NCI-H510A (cell line): Measurements from ENCODE around the gene B4GALT2.

Experiments
- DNase-seq: peaks from one replicate; lab custom pipeline; 2025; lab: John Stamatoyannopoulos, UW

Gene B4GALT2

DNA sequence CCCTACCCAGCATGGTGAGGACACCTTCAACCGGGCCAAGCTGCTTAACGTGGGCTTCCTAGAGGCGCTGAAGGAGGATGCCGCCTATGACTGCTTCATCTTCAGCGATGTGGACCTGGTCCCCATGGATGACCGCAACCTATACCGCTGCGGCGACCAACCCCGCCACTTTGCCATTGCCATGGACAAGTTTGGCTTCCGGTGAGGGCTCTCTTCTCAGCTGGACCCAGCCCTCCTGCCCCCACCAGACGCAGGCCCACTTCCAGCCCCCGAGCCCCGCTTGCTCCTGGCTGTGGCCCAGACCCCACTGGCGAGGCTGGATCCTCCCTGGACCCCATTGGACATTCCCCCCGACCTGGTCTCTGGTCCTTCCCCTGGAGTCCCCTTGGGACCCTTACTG lies 5.8 kb downstream of the B4GALT2 start:
- DNase-seq = no peak

DNA sequence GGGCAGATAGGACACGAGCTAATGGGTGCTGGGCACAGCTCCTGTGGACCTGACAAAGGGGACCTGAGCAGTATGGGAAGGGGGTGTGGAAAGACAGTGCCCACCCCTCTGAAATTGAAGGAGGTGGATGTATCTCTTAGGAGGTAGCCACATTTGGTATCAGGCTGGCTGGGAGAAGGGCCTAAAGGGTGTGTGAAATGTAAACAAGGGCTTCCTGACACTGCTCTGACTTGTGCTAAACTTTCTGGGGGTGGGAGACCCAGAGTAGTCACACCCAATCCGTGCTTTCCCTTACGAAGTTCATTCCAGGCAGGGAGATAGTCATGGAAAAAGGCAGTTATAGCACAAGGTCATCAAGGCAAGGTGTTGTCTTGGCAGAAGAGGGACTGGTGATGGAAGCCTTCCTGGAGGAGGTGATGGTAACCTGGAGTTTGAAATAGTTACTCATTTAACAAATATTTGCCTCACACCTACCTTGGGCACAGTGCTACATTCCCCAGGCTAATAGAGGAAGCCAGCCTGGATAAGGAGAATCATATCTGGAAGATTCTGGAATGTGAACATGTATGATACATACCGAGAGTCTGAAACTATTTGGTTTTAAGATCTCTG lies 7.1 kb downstream of the B4GALT2 start:
- no peak for DNase-seq

- DNase-seq = no peak
Measured at GRCh38 chr1:43986712-43987111, 7.7 kb downstream of the B4GALT2 start.

- no peak for DNase-seq
Measured at GRCh38 chr1:43987159-43987902, 8.3 kb downstream of the B4GALT2 start.

DNA sequence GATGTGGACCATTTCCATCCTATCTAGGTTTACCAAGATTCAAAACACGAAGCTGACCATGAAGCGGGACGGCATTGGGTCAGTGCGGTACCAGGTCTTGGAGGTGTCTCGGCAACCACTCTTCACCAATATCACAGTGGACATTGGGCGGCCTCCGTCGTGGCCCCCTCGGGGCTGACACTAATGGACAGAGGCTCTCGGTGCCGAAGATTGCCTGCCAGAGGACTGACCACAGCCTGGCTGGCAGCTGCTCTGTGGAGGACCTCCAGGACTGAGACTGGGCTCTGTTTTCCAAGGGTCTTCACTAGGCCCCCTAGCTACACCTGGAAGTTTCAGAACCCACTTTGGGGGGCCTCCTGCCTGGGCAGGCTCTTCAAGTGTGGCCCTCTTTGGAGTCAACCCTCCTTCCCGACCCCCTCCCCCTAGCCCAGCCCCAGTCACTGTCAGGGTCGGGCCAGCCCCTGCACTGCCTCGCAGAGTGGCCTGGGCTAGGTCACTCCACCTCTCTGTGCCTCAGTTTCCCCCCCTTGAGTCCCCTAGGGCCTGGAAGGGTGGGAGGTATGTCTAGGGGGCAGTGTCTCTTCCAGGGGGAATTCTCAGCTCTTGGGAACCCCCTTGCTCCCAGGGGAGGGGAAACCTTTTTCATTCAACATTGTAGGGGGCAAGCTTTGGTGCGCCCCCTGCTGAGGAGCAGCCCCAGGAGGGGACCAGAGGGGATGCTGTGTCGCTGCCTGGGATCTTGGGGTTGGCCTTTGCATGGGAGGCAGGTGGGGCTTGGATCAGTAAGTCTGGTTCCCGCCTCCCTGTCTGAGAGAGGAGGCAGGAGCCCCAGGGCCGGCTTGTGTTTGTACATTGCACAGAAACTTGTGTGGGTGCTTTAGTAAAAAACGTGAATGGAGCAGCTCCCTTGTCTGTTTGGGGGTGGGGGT lies 11.5 kb downstream of the B4GALT2 start:
- peak; percentile 88 for DNase-seq

- DNase-seq = no peak
Measured at GRCh38 chr1:43991200-43991475, 12.1 kb downstream of the B4GALT2 start.

GRCh38 chr1:43991476-43992231 lies 12.6 kb downstream of the B4GALT2 start, which contains the start of gene CCDC24:
TSS of gene CCDC24 (plus strand) at chr1:43991599. CDS start at chr1:43991879, 280 bp downstream.
- peak; percentile 99 for DNase-seq

GRCh38 chr1:43992232-43992995 lies 13.4 kb downstream of the B4GALT2 start:
- peak; percentile 38 for DNase-seq

DNA sequence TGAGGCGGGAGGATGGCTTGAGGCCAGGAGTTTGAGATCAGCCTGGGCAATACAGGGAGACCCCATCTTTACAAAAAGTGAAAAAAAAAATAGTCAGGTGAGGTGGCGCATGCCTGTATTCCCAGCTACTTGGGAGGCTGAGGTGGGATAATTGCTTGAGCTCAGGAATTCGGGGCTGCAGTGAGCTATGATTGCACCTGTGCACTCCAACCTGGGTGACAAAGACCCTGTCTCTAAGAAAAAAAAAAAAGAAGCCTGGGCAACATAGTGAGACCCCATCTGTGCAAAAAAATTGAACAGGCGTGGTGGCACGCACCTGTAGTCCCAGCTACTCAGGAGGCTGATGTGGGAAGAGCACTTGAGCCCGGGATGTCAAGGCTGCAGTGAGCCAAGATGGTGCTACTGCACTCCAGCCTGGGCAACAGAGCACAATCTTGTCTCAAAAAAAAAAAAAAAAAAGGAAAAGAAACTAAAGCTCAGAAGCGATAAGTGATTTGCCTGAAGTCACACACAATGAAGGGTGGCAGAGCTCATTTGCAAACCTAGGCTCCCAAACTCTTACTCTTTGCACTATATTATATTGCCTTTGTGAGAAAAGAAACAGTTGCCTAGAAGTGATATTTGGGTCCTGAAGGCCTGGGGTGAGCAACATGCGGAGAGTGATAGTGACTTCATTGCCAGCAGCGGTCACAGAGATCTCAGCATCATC lies 14.3 kb downstream of the B4GALT2 start:
- no peak for DNase-seq

DNA sequence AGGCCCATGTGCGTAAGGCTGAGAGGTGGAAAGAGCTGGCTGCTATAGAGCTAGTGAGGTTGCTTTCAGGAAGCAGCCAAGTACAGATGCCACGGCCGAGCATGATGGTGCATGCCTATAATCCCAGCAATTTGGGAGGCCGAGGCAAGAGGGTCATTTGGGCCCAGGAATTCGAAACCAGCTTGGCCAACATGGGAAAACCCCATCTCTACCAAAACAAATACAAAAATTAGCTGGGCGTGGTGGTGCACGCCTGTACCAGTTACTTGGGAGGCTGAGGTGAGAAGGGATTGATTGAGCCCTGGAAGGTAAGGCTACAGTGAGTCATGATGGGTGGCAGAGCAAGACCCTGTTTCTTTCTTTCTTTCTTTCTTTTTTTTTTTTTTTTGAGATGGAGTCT lies 15.1 kb downstream of the B4GALT2 start:
- no peak for DNase-seq

- peak; percentile 74 for DNase-seq
Measured at GRCh38 chr1:43994794-43995790, 16.1 kb downstream of the B4GALT2 start.

GRCh38 chr1:43995984-43996732 lies 17.1 kb downstream of the B4GALT2 start:
- DNase-seq = no peak

- DNase-seq = no peak
Measured at GRCh38 chr1:43996733-43997115, 17.7 kb downstream of the B4GALT2 start.

DNA sequence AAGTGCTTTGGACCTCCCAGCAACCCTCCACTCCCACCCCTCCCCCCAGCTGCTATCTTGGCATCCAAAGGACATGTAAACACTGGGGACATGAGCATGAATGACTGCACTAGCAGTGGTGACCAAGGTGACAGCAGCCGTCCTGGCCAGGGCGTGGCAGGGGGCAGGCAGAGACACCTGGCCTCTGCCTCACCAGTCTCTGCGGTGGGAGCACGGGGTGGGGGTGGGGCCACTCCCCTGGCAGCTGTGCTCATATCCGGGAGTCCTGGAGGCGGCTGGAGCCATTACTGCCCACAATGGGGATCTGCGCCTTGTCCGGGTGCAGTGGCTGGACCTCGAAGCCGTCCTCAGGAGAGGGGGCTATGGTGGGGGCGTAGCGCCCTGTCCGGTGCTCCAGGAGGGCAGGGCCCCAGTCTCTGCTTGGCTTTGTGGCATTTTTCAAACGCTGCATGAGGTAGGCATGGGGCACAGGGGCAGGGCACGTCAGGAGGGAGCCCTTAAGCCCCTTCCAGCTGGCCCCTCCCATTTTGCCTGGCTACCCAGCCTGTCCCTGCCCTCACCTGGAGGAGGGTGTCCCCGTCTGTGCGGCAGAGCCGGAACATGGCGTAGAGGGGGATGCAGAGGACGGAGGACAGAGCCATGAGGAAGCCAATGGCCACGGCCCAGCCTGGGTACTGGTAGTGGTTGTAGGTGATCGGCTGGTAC lies 18.4 kb downstream of the B4GALT2 start:
- DNase-seq = peak; percentile 100

DNA sequence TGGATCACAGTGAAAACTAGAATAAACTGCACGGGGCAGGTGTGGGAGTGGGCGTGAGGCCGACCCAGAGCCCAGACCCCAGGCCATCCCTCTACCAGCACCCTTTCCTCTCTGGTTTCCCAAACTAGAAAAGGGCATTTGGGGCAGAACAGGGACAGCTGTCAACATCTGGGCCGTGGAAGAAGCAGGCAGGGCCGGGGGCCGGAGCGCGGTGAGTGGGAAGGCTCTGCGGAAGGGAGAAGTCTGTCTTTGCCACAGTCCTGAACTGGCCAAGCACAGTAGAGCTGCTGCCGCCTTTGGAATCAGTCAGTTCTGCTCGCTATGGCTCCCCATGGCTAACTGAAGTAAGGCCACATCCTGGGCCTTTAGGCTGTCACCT lies 19.0 kb downstream of the B4GALT2 start:
- DNase-seq = no peak

- DNase-seq = no peak
Measured at GRCh38 chr1:43999455-43999854, 20.4 kb downstream of the B4GALT2 start.

DNA sequence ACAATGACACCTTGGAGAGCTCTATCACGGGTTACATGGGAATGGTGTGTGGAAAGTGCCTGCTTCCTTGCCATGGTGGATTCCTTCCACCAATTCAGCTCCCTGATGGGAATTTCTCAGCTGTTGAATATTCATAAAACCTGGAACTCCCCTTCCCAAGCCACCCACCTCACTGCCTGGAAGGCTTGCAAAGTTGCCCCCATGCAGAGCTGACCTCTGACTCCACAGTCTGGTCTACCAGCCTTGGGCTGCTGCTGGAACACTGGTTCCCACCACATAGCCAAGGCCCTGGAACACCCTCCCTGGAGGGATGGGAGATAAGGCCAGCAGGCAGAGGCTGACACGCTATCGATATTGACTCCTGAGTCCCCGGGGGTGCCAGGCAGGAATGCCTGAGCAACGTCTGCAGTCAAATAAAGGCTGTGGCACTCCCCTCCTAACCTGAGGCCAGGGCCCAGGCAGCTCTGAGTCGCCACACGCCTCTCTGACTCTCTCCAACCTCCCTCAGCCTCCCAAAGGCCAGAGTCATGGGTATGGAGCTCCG lies 21.2 kb downstream of the B4GALT2 start:
- no peak for DNase-seq

- DNase-seq = no peak
Measured at GRCh38 chr1:44002165-44002564, 23.2 kb downstream of the B4GALT2 start.
